WTC11 (cell line): ENCODE results near the gene BICC1. TPM values are rescaled to one million over a fixed set of nuclear protein-coding genes. Genes with fewer than 3 reads are reported as not detected.

Experiments used
- ATAC-seq: fragments of 200-7000 bp; cut with Tn5 transposase; 2 replicates; pipeline ENCODE4 v1.10.0; 2021; ENCODE audit warnings: mild to moderate bottlenecking, moderate library complexity
- CTCF ChIA-PET: fragments of 300-600 bp; sonication (Branson Sonifier 250); formaldehyde crosslinking; loops from one replicate; lab custom pipeline; 2021; ENCODE audit warnings: antibody characterized with exemption; lab: Charles Lee
- POLR2A ChIA-PET: fragments of 350-600 bp; sonication (Branson Sonifier 250); formaldehyde crosslinking; loops from one replicate; lab custom pipeline; 2021; ENCODE audit warnings: antibody characterized with exemption; lab: Charles Lee
- DNase-seq: peaks from one replicate; pipeline ENCODE4 v3.0.0; 2021; ENCODE audit warnings: low spot score
- H3K27ac Mint-ChIP-seq: 2 replicates; pipeline ENCODE4 v1.8.0; 2021; ENCODE audit warnings: mixed read lengths
- H3K27me3 Mint-ChIP-seq: 2 replicates; pipeline ENCODE4 v1.8.0; 2021; ENCODE audit warnings: low read depth, mild to moderate bottlenecking, moderate library complexity, mixed read lengths
- H3K36me3 Mint-ChIP-seq: 2 replicates; pipeline ENCODE4 v1.8.0; 2021; ENCODE audit warnings: mixed read lengths
- H3K4me1 Mint-ChIP-seq: 2 replicates; pipeline ENCODE4 v1.8.0; 2022; ENCODE audit warnings: mixed read lengths
- H3K4me3 Mint-ChIP-seq: 2 replicates; pipeline ENCODE4 v1.8.0; 2021; ENCODE audit warnings: mild to moderate bottlenecking, moderate library complexity, mixed read lengths
- H3K9me3 Mint-ChIP-seq: 2 replicates; pipeline ENCODE4 v1.8.0; 2021; ENCODE audit warnings: mixed read lengths
- AFF4 ChIP-seq: sonication (generic); formaldehyde crosslinking; IDR thresholded peaks from 2 replicates; pipeline ENCODE4 v1.8.1; 2023; ENCODE audit warnings: mild to moderate bottlenecking, missing genetic modification reagents, borderline replicate concordance
- ARID4B ChIP-seq: sonication (generic); formaldehyde crosslinking; IDR thresholded peaks from 2 replicates; pipeline ENCODE4 v1.8.0; 2023; ENCODE audit warnings: missing genetic modification reagents, mild to moderate bottlenecking, borderline replicate concordance
- ATF3 ChIP-seq: sonication (generic); formaldehyde crosslinking; conservative IDR thresholded peaks from 2 replicates; pipeline ENCODE4 v1.8.1; 2022; ENCODE audit warnings: mild to moderate bottlenecking, missing genetic modification reagents
- ATF6 ChIP-seq: sonication (generic); formaldehyde crosslinking; IDR thresholded peaks from 2 replicates; pipeline ENCODE4 v1.8.1; 2023; ENCODE audit warnings: mild to moderate bottlenecking, missing genetic modification reagents
- CDX4 ChIP-seq: fragments of 250-450 bp; sonication (Bioruptor Pico); IDR thresholded peaks from 2 replicates; pipeline ENCODE4 v1.9.0; 2021; ENCODE audit warnings: moderate library complexity, mild to moderate bottlenecking, inconsistent platforms, borderline replicate concordance
- CTCF ChIP-seq: fragments of 200-600 bp; IDR thresholded peaks from 2 replicates; pipeline ENCODE4 v1.8.0; 2022; ENCODE audit warnings: antibody characterized with exemption
- EMX1 ChIP-seq: fragments of 250-450 bp; sonication (Bioruptor Pico); IDR thresholded peaks from 2 replicates; pipeline ENCODE4 v1.8.0; 2021; ENCODE audit warnings: mild to moderate bottlenecking
- FOXK1 ChIP-seq: sonication (generic); formaldehyde crosslinking; IDR thresholded peaks from 2 replicates; pipeline ENCODE4 v1.8.0; 2022; ENCODE audit warnings: mild to moderate bottlenecking, moderate library complexity, missing genetic modification reagents
- MXD4 ChIP-seq: fragments of 250-450 bp; sonication (Bioruptor Pico); IDR thresholded peaks from 2 replicates; pipeline ENCODE4 v1.8.0; 2021; ENCODE audit warnings: mild to moderate bottlenecking, moderate library complexity, borderline replicate concordance
- NFE2L1 ChIP-seq: sonication (generic); formaldehyde crosslinking; IDR thresholded peaks from 2 replicates; pipeline ENCODE4 v1.8.1; 2023; ENCODE audit warnings: missing genetic modification reagents
- OVOL2 ChIP-seq: fragments of 250-450 bp; sonication (Bioruptor Pico); IDR thresholded peaks from 2 replicates; pipeline ENCODE4 v1.9.0; 2021; ENCODE audit warnings: mild to moderate bottlenecking, borderline replicate concordance
- SP1 ChIP-seq: sonication (generic); formaldehyde crosslinking; conservative IDR thresholded peaks from 2 replicates; pipeline ENCODE4 v1.8.1; 2022; ENCODE audit warnings: missing genetic modification reagents
- TCF7 ChIP-seq: sonication (generic); formaldehyde crosslinking; IDR thresholded peaks from 2 replicates; pipeline ENCODE4 v1.8.0; 2022; ENCODE audit warnings: mild to moderate bottlenecking, low read depth, missing genetic modification reagents, moderate library complexity
- ZNF219 ChIP-seq: sonication (generic); formaldehyde crosslinking; IDR thresholded peaks from 2 replicates; pipeline ENCODE4 v1.8.0; 2023; ENCODE audit warnings: missing genetic modification reagents, mild to moderate bottlenecking, borderline replicate concordance
- ZNF423 ChIP-seq: fragments of 250-450 bp; sonication (Bioruptor Pico); IDR thresholded peaks from 2 replicates; pipeline ENCODE4 v2.1.2; 2022; ENCODE audit warnings: mild to moderate bottlenecking, moderate library complexity
- ZNF532 ChIP-seq: fragments of 250-450 bp; sonication (Bioruptor Pico); IDR thresholded peaks from 2 replicates; pipeline ENCODE4 v1.9.0; 2021; ENCODE audit warnings: mild to moderate bottlenecking, borderline replicate concordance
- total RNA-seq: library from RNA; stranded (reverse); gene quantifications from 3 replicates; pipeline ENCODE4 v1.2.3, GENCODE V29; 2021

The BICC1 gene
- total RNA-seq, 1 experiment from 2014 or later = 0.61 TPM

GRCh38 chr10:58644311-58644710 lies 131.6 kb downstream of the BICC1 start:
- TF ChIP-seq FOXK1 (CRISPR knock-in tag) (no peak), AFF4 (CRISPR knock-in tag) (no peak), CTCF (no peak)
- H3K4me3 Mint-ChIP-seq = no peak overlapping the region
- no peak for ATAC-seq
- no peaks in the 10 kb centered on the region for H3K27me3 Mint-ChIP-seq
- peaks cover 19% of the 10 kb centered on the region for H3K4me1 Mint-ChIP-seq
- DNase-seq = no peak
- no peak overlapping the region for H3K27ac Mint-ChIP-seq
- no peaks in the 10 kb centered on the region for H3K36me3 Mint-ChIP-seq
- H3K9me3 Mint-ChIP-seq = no peaks in the 10 kb centered on the region
- ChIA-PET POLR2A (no interaction called here), CTCF (interaction anchor here (4.4 kb wide), 1 partner anchor 113 kb away, joined by 19 read pairs; no protein-coding TSS in a partner anchor)

GRCh38 chr10:58645416-58646146 lies 132.9 kb downstream of the BICC1 start:
- ChIA-PET POLR2A (no interaction called here), CTCF (interaction anchor here (0.7 kb wide), 1 partner anchor 55 kb away, joined by 3 read pairs; no protein-coding TSS in a partner anchor)
- Mint-ChIP-seq H3K27ac (no peak overlapping the region), H3K27me3 (no peaks in the 10 kb centered on the region), H3K4me1 (peaks cover 20% of the 10 kb centered on the region), H3K36me3 (no peaks in the 10 kb centered on the region), H3K9me3 (no peaks in the 10 kb centered on the region), H3K4me3 (no peak overlapping the region)
- DNase-seq = no peak
- ATAC-seq = no peak
- TF ChIP-seq CDX4 (CRISPR knock-in tag) (no peak), ATF6 (CRISPR knock-in tag) (no peak), EMX1 (CRISPR knock-in tag) (no peak), OVOL2 (CRISPR knock-in tag) (no peak), ATF3 (CRISPR knock-in tag) (no peak), ZNF423 (CRISPR knock-in tag) (no peak), MXD4 (no peak), SP1 (CRISPR knock-in tag) (no peak), ZNF532 (CRISPR knock-in tag) (no peak), ARID4B (CRISPR knock-in tag) (no peak), TCF7 (CRISPR knock-in tag) (no peak), ZNF219 (CRISPR knock-in tag) (no peak), NFE2L1 (CRISPR knock-in tag) (no peak)
